AG10803 (cell line): ENCODE measurements around the gene FGF1.

ENCODE experiments used
- DNase-seq: peaks from one replicate; pipeline ENCODE4 v3.0.0; 2010; ENCODE audit warnings: low read depth
- H3K4me3 ChIP-seq: 2 replicates; pipeline ENCODE4 v1.5.1; 2011; ENCODE audit warnings: mild to moderate bottlenecking, low read length, control low read depth
- TF ChIP-seq, protein P1 (sequence below): conservative IDR thresholded peaks from 2 replicates; pipeline ENCODE4 v1.5.1; 2011; ENCODE audit warnings: mild to moderate bottlenecking, low read length, control low read depth, inconsistent platforms

FGF1 gene

DNA sequence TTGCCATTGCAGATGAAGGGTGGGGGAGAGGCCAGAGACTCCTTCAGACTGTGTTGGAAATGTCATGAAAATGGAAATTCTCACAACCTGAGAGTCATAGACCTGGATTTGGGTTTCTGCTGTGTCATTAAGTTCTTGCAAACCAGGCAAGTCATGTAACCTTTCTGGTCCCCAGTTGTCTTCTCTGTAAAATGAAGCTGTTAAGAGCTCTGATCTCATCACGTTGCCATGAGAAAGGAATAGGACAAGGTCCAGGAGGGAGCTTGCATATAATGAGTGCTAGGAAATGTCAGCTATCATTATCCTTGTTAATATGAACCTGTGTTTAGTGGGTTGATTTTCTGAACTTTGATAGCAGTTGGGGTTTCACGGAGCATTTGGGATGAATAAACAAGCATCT, 59.1 kb downstream of the FGF1 start:
- TF ChIP-seq, protein P1, sequence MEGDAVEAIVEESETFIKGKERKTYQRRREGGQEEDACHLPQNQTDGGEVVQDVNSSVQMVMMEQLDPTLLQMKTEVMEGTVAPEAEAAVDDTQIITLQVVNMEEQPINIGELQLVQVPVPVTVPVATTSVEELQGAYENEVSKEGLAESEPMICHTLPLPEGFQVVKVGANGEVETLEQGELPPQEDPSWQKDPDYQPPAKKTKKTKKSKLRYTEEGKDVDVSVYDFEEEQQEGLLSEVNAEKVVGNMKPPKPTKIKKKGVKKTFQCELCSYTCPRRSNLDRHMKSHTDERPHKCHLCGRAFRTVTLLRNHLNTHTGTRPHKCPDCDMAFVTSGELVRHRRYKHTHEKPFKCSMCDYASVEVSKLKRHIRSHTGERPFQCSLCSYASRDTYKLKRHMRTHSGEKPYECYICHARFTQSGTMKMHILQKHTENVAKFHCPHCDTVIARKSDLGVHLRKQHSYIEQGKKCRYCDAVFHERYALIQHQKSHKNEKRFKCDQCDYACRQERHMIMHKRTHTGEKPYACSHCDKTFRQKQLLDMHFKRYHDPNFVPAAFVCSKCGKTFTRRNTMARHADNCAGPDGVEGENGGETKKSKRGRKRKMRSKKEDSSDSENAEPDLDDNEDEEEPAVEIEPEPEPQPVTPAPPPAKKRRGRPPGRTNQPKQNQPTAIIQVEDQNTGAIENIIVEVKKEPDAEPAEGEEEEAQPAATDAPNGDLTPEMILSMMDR: no peak
- DNase-seq: peak; percentile 26

DNA sequence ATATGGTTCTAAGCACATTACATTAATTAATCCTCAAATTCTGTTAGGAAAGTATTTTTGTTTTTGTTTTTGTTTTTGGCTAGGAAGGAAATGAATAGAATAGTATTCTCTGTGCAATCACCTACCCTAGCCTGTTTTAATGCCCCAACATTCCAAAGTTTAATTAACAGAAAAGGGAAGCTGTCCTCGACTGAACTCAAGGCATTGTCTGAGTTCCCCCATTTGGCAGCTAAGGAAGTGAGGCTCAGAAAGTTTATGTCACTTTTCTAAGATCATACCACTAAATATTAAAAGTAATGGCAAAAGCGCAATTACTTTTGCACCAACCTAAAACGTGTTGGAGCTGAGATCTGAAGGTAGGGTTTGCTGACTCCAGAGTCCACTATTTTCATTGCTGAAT, 59.8 kb downstream of the FGF1 start:
- no peak overlapping the region for H3K4me3 ChIP-seq
- peak; percentile 51 for DNase-seq
- TF ChIP-seq, protein P1: no peak

More for the DNA sequence above, 59.1 kb downstream of the FGF1 start:
- H3K4me3 ChIP-seq: no peak overlapping the region

DNA sequence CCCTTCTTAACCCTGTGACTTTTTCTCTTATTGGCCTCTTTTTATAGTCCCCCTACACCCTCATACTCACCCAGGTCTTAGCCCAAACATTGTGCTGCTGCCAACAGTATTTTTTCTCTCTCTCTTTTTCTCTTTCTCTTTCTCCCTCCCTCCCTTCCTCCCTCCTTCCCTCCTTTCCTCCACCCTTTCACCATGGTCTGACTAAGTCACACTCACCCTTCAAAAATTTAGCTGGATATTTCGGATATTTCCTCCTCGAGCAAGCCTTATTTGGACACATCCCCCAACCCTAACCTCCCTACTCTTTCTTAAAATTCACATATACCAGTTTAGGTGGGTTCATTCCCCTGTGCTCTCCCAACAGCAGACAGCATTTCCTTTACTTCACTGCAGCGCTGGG, 64.7 kb downstream of the FGF1 start:
- DNase-seq: peak; percentile 82
- TF ChIP-seq, protein P1: no peak
- peak overlapping the region; percentile 14 for H3K4me3 ChIP-seq

DNA sequence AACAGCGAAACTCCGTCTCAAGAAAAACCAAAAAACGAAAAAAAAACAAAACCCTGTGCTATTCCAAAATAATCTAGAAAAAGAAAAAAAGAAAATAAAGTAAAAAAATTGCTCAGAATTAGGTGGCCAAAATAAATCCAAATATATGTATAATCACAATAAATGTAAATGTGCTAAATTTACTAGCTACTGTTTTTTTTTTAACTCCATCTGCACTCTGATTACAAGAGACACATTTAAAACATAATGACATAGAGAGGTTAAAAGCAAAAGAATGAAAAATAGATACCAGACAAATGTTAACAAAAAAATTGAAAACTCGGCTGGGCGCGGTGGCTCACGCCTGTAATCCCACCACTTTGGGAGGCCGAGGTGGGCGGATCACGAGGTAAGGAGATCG, 66.1 kb downstream of the FGF1 start:
- H3K4me3 ChIP-seq: no peak overlapping the region
- TF ChIP-seq, protein P1: no peak
- no peak for DNase-seq

DNA sequence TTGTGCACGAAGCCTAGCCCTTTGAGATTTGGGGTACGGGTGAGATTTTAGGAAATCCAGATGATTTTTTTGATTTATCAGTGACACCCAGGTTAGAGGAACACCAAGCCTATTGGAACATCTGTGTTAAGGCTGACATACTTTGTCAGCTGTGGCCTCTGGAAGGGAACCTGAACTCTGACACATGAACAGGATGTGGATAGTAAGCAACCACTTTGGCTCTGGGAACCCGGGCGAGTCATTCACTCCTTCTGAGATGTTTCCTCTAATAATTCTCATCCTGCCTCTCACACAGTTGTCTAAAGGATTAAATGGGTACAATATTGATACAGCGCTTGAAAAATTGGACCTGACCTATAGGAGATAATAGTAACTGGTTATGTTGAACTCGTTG, 67.8 kb downstream of the FGF1 start:
- DNase-seq: peak; percentile 79
- H3K4me3 ChIP-seq: no peak overlapping the region
- TF ChIP-seq, protein P1: no peak

DNA sequence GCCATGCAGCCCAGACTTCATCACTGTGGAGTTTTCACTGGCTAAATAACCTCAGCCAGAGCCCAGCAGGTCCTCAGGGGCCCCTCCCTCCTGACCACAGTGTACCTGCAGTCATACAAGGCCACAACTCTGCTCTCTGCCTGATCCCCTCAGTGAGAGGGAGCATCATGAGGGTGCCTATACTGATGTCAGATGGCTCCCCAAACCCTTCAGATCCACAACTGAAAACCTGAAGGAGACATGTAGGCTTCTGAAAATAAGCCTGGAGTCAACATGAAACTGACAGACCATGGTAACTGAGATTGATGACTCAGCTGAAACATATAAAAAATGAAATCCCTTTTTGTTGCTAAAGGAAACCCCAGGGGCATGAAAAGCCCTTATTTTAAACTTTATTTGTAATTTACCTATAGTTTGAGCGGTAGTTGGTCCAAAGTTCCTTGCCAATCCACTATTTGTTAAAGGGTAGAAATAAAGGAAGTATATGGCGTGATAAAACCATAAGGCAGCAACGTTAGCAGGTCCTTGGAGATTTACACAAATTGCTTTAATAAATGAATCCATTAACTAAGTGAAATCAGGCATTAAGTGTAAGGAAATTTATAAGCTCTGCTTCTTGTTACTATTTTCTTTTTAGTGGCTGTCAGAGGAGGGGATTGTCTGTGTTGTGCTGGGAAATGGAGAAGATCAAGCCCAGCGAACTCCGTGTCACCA, 68.3 kb downstream of the FGF1 start:
- no peak overlapping the region for H3K4me3 ChIP-seq
- DNase-seq: no peak
- TF ChIP-seq, protein P1: no peak

DNA sequence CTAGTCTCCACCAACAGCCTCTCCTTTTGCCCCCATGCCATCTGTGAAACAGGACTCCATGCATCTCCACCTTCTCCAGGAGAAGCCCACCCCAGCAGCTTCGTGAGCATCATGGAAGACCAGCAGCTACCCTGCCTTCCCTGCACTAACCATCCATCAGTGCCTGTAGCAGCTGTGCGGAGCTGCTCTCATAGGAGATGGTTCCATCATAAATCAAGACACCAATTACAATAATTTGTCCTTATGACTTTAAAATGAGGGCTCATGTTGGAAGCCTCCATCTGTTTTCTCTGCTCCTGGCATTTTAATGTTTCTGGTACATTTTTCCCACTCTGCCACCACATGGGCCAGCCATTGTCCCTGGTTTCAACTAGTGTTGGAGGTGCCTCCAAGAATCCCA, 69.9 kb downstream of the FGF1 start:
- H3K4me3 ChIP-seq: no peak overlapping the region
- TF ChIP-seq, protein P1: no peak
- no peak for DNase-seq
